A549 (cell line): ENCODE measurements around the gene VDAC2.

Source experiments
- CTCF ChIP-seq: fragments of >200 bp; sonication (Bioruptor Twin); formaldehyde crosslinking; IDR thresholded peaks from 3 replicates; pipeline ENCODE4 v1.5.1; 2016
- HOXB13 ChIP-seq: fragments of 250-450 bp; sonication (Bioruptor Pico); IDR thresholded peaks from 2 replicates; pipeline ENCODE4 v1.5.0; 2020; ENCODE audit warnings: low read depth, mild to moderate bottlenecking, moderate library complexity
- NFE2L2 ChIP-seq: fragments of 150-350 bp; conservative IDR thresholded peaks from 2 replicates; pipeline ENCODE4 v1.6.1; 2014; ENCODE audit warnings: low read length
- PBX3 ChIP-seq: IDR thresholded peaks from 2 replicates; pipeline ENCODE4 v1.6.1; 2012
- POLR2A ChIP-seq: IDR thresholded peaks from 2 replicates; pipeline ENCODE4 v1.6.1; 2012; ENCODE audit warnings: mild to moderate bottlenecking, low read length

DNA sequence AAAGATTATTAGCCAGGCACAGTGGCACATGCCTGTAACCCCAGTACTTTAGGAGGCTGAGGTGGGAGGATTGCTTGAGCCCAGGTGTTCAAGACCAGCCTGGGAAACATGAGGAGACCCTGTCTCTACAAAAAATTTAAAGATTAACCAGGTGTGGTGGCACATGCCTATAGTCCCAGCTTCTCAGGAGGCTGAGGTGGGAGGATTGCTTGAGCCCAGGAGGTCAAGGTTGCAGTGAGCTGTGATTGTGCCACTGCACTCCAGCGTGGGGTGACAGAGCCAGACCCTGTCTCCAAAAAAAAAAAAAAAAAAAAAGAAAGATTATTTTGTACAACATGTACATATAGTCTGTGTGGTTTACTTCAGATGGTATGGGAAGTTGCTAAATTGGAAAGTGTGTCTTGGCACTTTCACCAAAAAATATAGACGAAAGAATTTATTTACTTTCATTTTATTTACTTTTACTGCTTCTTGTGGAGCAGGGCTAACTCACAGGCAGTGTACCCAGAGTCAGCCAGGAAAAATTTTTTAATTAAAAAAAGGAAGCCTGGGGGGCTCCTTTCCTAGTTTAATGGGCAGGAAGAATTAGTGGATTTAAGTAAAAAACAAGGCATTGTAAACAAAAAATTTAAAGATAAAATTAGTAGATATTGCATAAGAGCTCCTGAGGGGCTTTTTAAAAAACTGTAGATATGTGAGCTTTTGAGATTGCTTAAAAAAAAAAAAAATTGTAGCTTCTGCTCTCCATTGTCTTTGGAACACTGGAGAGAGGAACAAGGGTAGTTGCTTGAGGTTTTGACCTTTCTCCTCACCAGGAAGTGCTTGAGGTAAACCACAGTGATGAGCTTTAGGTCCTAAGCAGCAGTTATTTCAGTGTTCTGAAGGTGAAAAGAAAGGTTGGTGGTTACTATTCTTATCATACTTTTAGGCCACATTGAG, 44.6 kb upstream of the VDAC2 start:
- no peak for TF ChIP-seq CTCF
- TF ChIP-seq HOXB13 (CRISPR knock-in tag): no peak
- TF ChIP-seq POLR2A: no peak
- no peak for TF ChIP-seq NFE2L2
- no peak for TF ChIP-seq PBX3
